K562 (cell line): ENCODE results near the gene PRF1. TPM values are rescaled to one million over a fixed set of nuclear protein-coding genes. Genes with fewer than 3 reads are reported as not detected.
"Not testable (repeated sequence)": the region's sequence is repeated elsewhere in the genome, so short reads cannot be mapped to it uniquely, and the experiment has no call there.

Source experiments
- ATAC-seq: fragments of 200-7000 bp; cut with Tn5 transposase; 3 replicates; pipeline ENCODE4 v1.9.1; 2020; ENCODE audit warnings: moderate library complexity
- BruUV-seq: library from RNA; stranded (reverse); fragments of 400-500 nt; replicated peaks from 2 replicates; lab custom pipeline; 2021; lab: Mats Ljungman, UMichigan
- CTCF ChIA-PET: fragments of 300-600 bp; formaldehyde crosslinking; extraction: SDS; loops from one replicate; lab custom pipeline; 2021; ENCODE audit warnings: low intra/inter-chr PET ratio; lab: Yijun Ruan, JAX
- POLR2A ChIA-PET: fragments of 300-600, 350-650 bp; sonication (Branson Sonifier 250); formaldehyde crosslinking; extraction: SDS; loops from one replicate; lab custom pipeline; 2021; ENCODE audit warnings: antibody characterized with exemption, inconsistent platforms; lab: Yijun Ruan, JAX
- DNase-seq, 4 experiments: peaks; one replicate each; pipeline versions ENCODE4 v3.0.0 to v3.0.0-alpha.2; 2011 to 2018; ENCODE audit warnings: low spot score in 3 of 4, mixed read lengths in 3 of 4; ENCODE audit errors: extremely low read depth in 1 of 4
- FAIRE-seq: peaks from 2 replicates; lab custom pipeline; 2011; peaks lifted over from hg19 to GRCh38; lab: Jason Lieb, UNC
- H2AFZ ChIP-seq: 2 replicates; pipeline ENCODE4 v1.6.0; 2011; ENCODE audit warnings: low read depth, low read length, control low read depth, inconsistent platforms
- H3K27ac ChIP-seq: fragments of 200-600 bp; 3 replicates; pipeline ENCODE4 v1.8.0; 2011; ENCODE audit warnings: low read depth, mild to moderate bottlenecking, control low read depth, inconsistent platforms, low read length, moderate library complexity, mixed read lengths; ENCODE audit errors: extremely low read depth
- H3K27me3 ChIP-seq, 2 experiments: fragments of 300-600 bp in 1 of 2; 2 replicates in 1 of 2; 3 replicates in 1 of 2; pipeline versions ENCODE4 v1.6.0 to v1.8.0; 2011; ENCODE audit warnings: inconsistent platforms in 2 of 2, low read length in 2 of 2, mild to moderate bottlenecking in 1 of 2, mixed read lengths in 1 of 2, moderate library complexity in 1 of 2; ENCODE audit not compliant: control insufficient read depth in 2 of 2, insufficient read depth in 2 of 2
- H3K36me3 ChIP-seq: fragments of 300-600 bp; 3 replicates; pipeline ENCODE4 v1.8.0; 2011; ENCODE audit warnings: mild to moderate bottlenecking, low read length, inconsistent platforms; ENCODE audit not compliant: control insufficient read depth, insufficient read depth
- H3K4me1 ChIP-seq, 2 experiments: fragments of 200-600 bp in 1 of 2; replicated peaks in 1 of 2; 2 replicates in 1 of 2; 3 replicates in 1 of 2; pipeline versions ENCODE4 v1.5.1 to v1.8.0; 2011; ENCODE audit warnings: inconsistent platforms in 2 of 2, low read length in 2 of 2, mild to moderate bottlenecking in 1 of 2, mixed read lengths in 1 of 2, moderate library complexity in 1 of 2; ENCODE audit not compliant: control insufficient read depth in 2 of 2, insufficient read depth in 2 of 2
- H3K4me2 ChIP-seq: 2 replicates; pipeline ENCODE4 v1.6.1; 2011; ENCODE audit warnings: low read length, control low read depth, inconsistent platforms, mixed read lengths; ENCODE audit not compliant: insufficient read depth
- H3K4me3 ChIP-seq: fragments of 200-600 bp; sonication (generic), shearing (Covaris generic); 2 replicates; pipeline ENCODE4 v1.5.1; 2016; ENCODE audit warnings: control low read depth, inconsistent platforms
- H3K79me2 ChIP-seq: fragments of 200-600 bp; 3 replicates; pipeline ENCODE4 v1.8.0; 2011; ENCODE audit warnings: low read length, inconsistent platforms; ENCODE audit not compliant: control insufficient read depth, insufficient read depth
- H3K9ac ChIP-seq, 2 experiments: 2 replicates each; pipeline versions ENCODE4 v1.6.0 to v1.6.1; 2011; ENCODE audit warnings: low read depth in 2 of 2, low read length in 2 of 2, control low read depth in 1 of 2, inconsistent platforms in 1 of 2, mild to moderate bottlenecking in 1 of 2, mixed read lengths in 1 of 2; ENCODE audit not compliant: insufficient read depth in 1 of 2
- H3K9me1 ChIP-seq: one replicate; pipeline ENCODE4 v1.6.0; 2011; ENCODE audit warnings: inconsistent platforms, mild to moderate bottlenecking, low read length, moderate library complexity; ENCODE audit not compliant: control insufficient read depth, insufficient read depth
- H3K9me3 ChIP-seq: replicated peaks from 2 replicates; pipeline ENCODE4 v1.5.1; 2011; ENCODE audit warnings: low read depth, low read length, inconsistent platforms; ENCODE audit not compliant: control insufficient read depth, insufficient read depth
- H4K20me1 ChIP-seq: replicated peaks from 2 replicates; pipeline ENCODE4 v1.6.1; 2011; ENCODE audit warnings: low read length, inconsistent platforms, mixed read lengths; ENCODE audit not compliant: control insufficient read depth, insufficient read depth
- EGR1 ChIP-seq: fragments of 450-650 bp; conservative IDR thresholded peaks from 2 replicates; pipeline ENCODE4 v1.6.1; 2017; ENCODE audit warnings: mild to moderate bottlenecking
- ZNF354B ChIP-seq: fragments of 250-450 bp; sonication (Bioruptor Pico); IDR thresholded peaks from 2 replicates; pipeline ENCODE4 v1.4.0; 2020
- ZNF507 ChIP-seq: conservative IDR thresholded peaks from 2 replicates; pipeline ENCODE4 v1.6.1; 2017; ENCODE audit warnings: missing genetic modification characterization, missing compliant biosample characterization
- WGBS: fragments of 100-300 bp; shearing (Covaris generic); methylation state at CpG from one replicate; pipeline ENCODE4 v1.1.6; 2016; ENCODE audit warnings: low coverage, mixed read lengths; ENCODE audit not compliant: insufficient coverage; ENCODE audit errors: missing lambda C conversion rate; 5-methylcytosine and 5-hydroxymethylcytosine counted together
- in situ Hi-C: fragments of 300-500 bp; cut with MboI; formaldehyde crosslinking; loops from 4 replicates; pipeline ENCODE4 v1.15.0; 2018; ENCODE audit warnings: inconsistent platforms, mixed read lengths
- intact Hi-C: fragments of 100-400 bp; cut with micrococcal nuclease; formaldehyde crosslinking; loops from 2 replicates; pipeline ENCODE4 v1.14.2; 2022
- polyA plus RNA-seq, 8 experiments: library from polyadenylated mRNA; depleted of rRNA in 4 of 8; stranded (reverse) in 5 of 8; unstranded in 3 of 8; fragments of >200 nt; fragmentation: Nextera tagmentation in 2 of 8; fragmentation: Illumina TruSeq in 1 of 8; extraction: Ambion mirVana in 2 of 8; extraction: Trizol in 1 of 8; gene quantifications; 2 replicates each; pipeline versions ENCODE4 v1.2.1 to v1.2.3, GENCODE V29; 2011 to 2014; ENCODE audit warnings: inconsistent platforms in 1 of 8, missing spikeins in 1 of 8
- total RNA-seq, 7 experiments: library from RNA; depleted of rRNA in 6 of 7; stranded (reverse); fragments of >200 nt in 6 of 7; fragmentation: Illumina TruSeq in 2 of 7; extraction: Trizol in 2 of 7; gene quantifications; 2 replicates each; pipeline versions ENCODE4 v1.2.1 to v1.2.3, GENCODE V29; 2011 to 2021; ENCODE audit warnings: low replicate concordance in 1 of 7

Gene PRF1
- total and polyA plus RNA-seq, 9 of the 15 experiments (the other 6 are each of a cell fraction or from before 2014, with no cell fraction given) = 3.8 to 8.6 (median 6.3) TPM

DNA sequence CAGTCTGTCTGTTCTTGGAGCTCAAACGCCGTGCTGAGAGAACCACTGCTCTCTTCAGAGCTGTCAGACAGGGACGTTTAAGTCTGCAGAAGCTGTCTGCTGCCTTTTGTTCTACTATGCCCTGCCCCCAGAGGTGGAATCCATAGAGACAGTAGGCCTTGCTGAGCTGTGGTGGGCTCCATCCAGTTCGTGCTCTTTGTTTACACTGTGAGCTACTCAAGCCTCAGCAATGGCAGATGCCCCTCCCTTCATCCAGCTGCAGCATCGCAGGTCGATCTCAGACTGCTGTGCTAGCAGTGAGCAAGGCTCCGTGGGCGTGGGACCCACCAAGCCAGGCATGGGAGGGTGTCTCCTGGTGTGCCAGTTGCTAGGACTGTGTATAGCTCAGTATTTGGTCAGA is 42.4 kb upstream of the PRF1 start:
- H3K27me3 ChIP-seq, H3K4me3 ChIP-seq, H3K27ac ChIP-seq, H2AFZ ChIP-seq: not testable (repeated sequence)
- 0 out of 2 replicates have a peak, but pooled peaks have one; percentile 7 for TF ChIP-seq EGR1
- TF ChIP-seq, all 486 proteins: peak for 1; not testable (repeated sequence) for 485
- Histone ChIP-seq H3K9me3 (peaks cover 22% of the 10 kb centered on the region), H3K9ac (peak overlapping the region in 1 of 2 experiments; percentile 33; a peak in 1 of 4 replicates), H3K4me1 (peaks cover 4 to 11% of the 10 kb centered on the region in 2 experiments; a peak in 4 of 5 replicates)
- H3K36me3 ChIP-seq, intact Hi-C loops, FAIRE-seq, CTCF ChIA-PET, H3K79me2 ChIP-seq, H3K9me1 ChIP-seq, BruUV-seq, H4K20me1 ChIP-seq, H3K4me2 ChIP-seq, in situ Hi-C loops, ATAC-seq, DNase-seq: not testable (repeated sequence)
- 46% methylated on average over 8 of the region's 8 CpGs for WGBS
- POLR2A ChIA-PET = interaction anchor here (0.7 to 1.4 kb wide), 3 partner anchors 9 to 1195 kb away, joined by 3 to 4 read pairs (median 3); no protein-coding TSS in a partner anchor

DNA sequence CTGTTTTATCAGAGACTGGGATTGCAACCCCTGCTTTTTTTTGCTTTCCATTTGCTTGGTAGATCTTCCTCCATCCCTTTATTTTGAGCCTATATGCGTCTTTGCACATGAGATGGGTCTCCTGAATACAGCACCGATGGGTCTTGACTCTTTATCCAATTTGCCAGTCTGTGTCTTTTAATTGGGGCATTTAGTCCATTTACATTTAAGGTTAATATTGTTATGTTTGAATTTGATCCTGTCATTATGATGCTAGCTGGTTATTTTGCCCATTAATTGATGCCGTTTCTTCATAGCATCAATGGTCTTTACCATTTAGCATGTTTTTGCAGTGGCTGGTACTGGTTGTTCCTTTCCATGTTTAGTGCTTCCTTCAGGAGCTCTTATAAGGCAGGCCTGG is 40.7 kb upstream of the PRF1 start:
- DNase-seq, CTCF ChIA-PET, H3K4me1 ChIP-seq, H3K27me3 ChIP-seq, POLR2A ChIA-PET, H2AFZ ChIP-seq, H3K9ac ChIP-seq, H3K4me2 ChIP-seq, intact Hi-C loops, H3K4me3 ChIP-seq, BruUV-seq, H3K36me3 ChIP-seq, H3K9me1 ChIP-seq, H3K27ac ChIP-seq, ATAC-seq, H3K79me2 ChIP-seq, FAIRE-seq, H4K20me1 ChIP-seq, in situ Hi-C loops, H3K9me3 ChIP-seq: not testable (repeated sequence)
- WGBS = 41% methylated on average over 3 of the region's 3 CpGs
- TF ChIP-seq ZNF507 (tag) = peak; percentile 96
- TF ChIP-seq ZNF354B (CRISPR knock-in tag) = peak; percentile 60; the same call in 1 of the 2 replicates
